Measurements from ENCODE around the gene CDK14. TPM values are rescaled to one million over a fixed set of nuclear protein-coding genes. Genes with fewer than 3 reads are reported as not detected.

Gene CDK14
- total and polyA plus RNA-seq, 10 of the 15 experiments (the other 5 are each of a cell fraction or from before 2014, with no cell fraction given) = 6.5 to 61.3 (median 24.2) TPM

GRCh38 chr7:90761584-90761983 is 165.5 kb downstream of the CDK14 start:
- in situ Hi-C loops (cut with MboI) (no loop called here), intact Hi-C loops (cut with micrococcal nuclease; ENCODE audit: unreplicated experiment) (loop anchor here (5.0 kb wide), 1 partner anchor 271 kb away; no protein-coding TSS in a partner anchor)
- RAD21 ChIA-PET (ENCODE audit: unreplicated experiment) = no interaction called here
- SMC1A ChIA-PET (ENCODE audit: uncharacterized antibody, unreplicated experiment) = interaction anchor here (1.4 to 2.0 kb wide), 3 partner anchors 19 to 171 kb away, joined by 4 to 6 read pairs (median 4); no protein-coding TSS in a partner anchor
- TF ChIP-seq MTA3 (IDR thresholded peaks at IDR 0.05; ENCODE audit: borderline replicate concordance, low read length) (no peak), STAT1 (conservative IDR thresholded peaks at IDR 0.05) (no peak), SIN3A (IDR thresholded peaks at IDR 0.05; ENCODE audit: low read depth, low read length) (no peak), PAX5 (IDR thresholded peaks at IDR 0.05; ENCODE audit: borderline replicate concordance, low read depth, low read length) (no peak), EED (IDR thresholded peaks at IDR 0.05; ENCODE audit: low read depth) (no peak), EZH2 (IDR thresholded peaks at IDR 0.05; ENCODE audit: borderline replicate concordance, control insufficient read depth, low read depth, low read length) (no peak), NFXL1 (IDR thresholded peaks at IDR 0.05; ENCODE audit: borderline replicate concordance) (no peak), STAT3 (IDR thresholded peaks at IDR 0.05; ENCODE audit: low read depth, low read length) (no peak), CHD4 (IDR thresholded peaks at IDR 0.05) (no peak), RFX5 (IDR thresholded peaks at IDR 0.05; ENCODE audit: low read depth, low read length) (no peak), BCL11A (IDR thresholded peaks at IDR 0.05; ENCODE audit: low read depth, low read length) (no peak), EP300 (IDR thresholded peaks at IDR 0.05; ENCODE audit: borderline replicate concordance in 1 of 2, control insufficient read depth in 1 of 2, low read depth in 2 of 2, low read length in 2 of 2) (no peak), NR2F1 (conservative IDR thresholded peaks at IDR 0.05) (no peak), CEBPB (IDR thresholded peaks at IDR 0.05; ENCODE audit: borderline replicate concordance in 1 of 2, low read depth in 2 of 2, low read length in 2 of 2) (no peak)
- Histone ChIP-seq H3K36me3 (ENCODE audit: control insufficient read depth in 2 of 2, insufficient read depth in 2 of 2, low read length in 1 of 2) (no peaks in the 10 kb centered on the region), H4K20me1 (ENCODE audit: control insufficient read depth, insufficient read depth) (no peaks in the 10 kb centered on the region), H3K4me3 (no peak overlapping the region), H3K79me2 (ENCODE audit: control insufficient read depth, insufficient read depth, low read length) (no peaks in the 10 kb centered on the region), H3K4me2 (ENCODE audit: control insufficient read depth, insufficient read depth) (no peak overlapping the region), H3K27ac (ENCODE audit: control insufficient read depth, insufficient read depth) (no peak overlapping the region), H3K9ac (ENCODE audit: control insufficient read depth, insufficient read depth, low read length) (no peak overlapping the region), H3K9me3 (replicated peaks; ENCODE audit: control insufficient read depth, insufficient read depth, low read length) (no peaks in the 10 kb centered on the region), H2AFZ (ENCODE audit: control insufficient read depth, low read depth, low read length) (no peak overlapping the region), H3K4me1 (ENCODE audit: control insufficient read depth, insufficient read depth, low read length) (peaks cover 10% of the 10 kb centered on the region), H3K27me3 (replicated peaks in 1 of 2; ENCODE audit: control insufficient read depth in 2 of 2, insufficient read depth in 2 of 2, low read length in 1 of 2) (no peaks in the 10 kb centered on the region)
- FAIRE-seq (no peak), ATAC-seq (no peak), DNase-seq (ENCODE audit: low read depth, low spot score) (no peak)
- BruUV-seq (replicated peaks) = no TSS peak
- POLR2A ChIA-PET = interaction anchor here (2.1 kb wide), 1 partner anchor 11 kb away, joined by 6 read pairs; no protein-coding TSS in a partner anchor
- 88% methylated on average over 1 of the region's 1 CpG for WGBS (ENCODE audit: insufficient coverage, insufficient replicate concordance, low lambda C conversion rate, missing lambda C conversion rate)
- CTCF ChIA-PET = interaction anchor here (1.0 to 1.9 kb wide), 2 partner anchors 16 to 53 kb away, joined by 3 to 9 read pairs; no protein-coding TSS in a partner anchor

All from GM12878 (cell line).